Small intestine (tissue), 7 donors: ENCODE data around the gene SLC17A7. TPM values are rescaled to one million over a fixed set of nuclear protein-coding genes. Genes with fewer than 3 reads are reported as not detected.
A peak's percentile ranks its signal among the peaks of the same experiment; 100 is the strongest.

Source experiments
- DNase-seq, 2 donors: peaks; one replicate each; pipeline versions ENCODE4 v3.0.0 to v3.0.0-alpha.2; 2013
- FAIRE-seq: peaks from 2 replicates; lab custom pipeline; 2012; peaks lifted over from hg19 to GRCh38; lab: Jason Lieb, UNC
- H3K27ac ChIP-seq, 3 donors: one replicate each; pipeline ENCODE4 v1.5.1; 2013; ENCODE audit warnings: low read length in 2 of 3, mild to moderate bottlenecking in 2 of 3, control low read depth in 1 of 3, inconsistent platforms in 1 of 3, low read depth in 1 of 3, moderate library complexity in 1 of 3
- H3K27me3 ChIP-seq, 3 donors: one replicate each; pipeline ENCODE4 v1.6.1; 2013; ENCODE audit warnings: low read length in 3 of 3, inconsistent platforms in 1 of 3; ENCODE audit not compliant: control insufficient read depth in 3 of 3, insufficient read depth in 3 of 3
- H3K36me3 ChIP-seq, 3 donors: one replicate each; pipeline ENCODE4 v1.6.1; 2013; ENCODE audit warnings: low read length in 3 of 3, inconsistent platforms in 1 of 3, low read depth in 1 of 3, mild to moderate bottlenecking in 1 of 3, moderate library complexity in 1 of 3; ENCODE audit not compliant: control insufficient read depth in 3 of 3, insufficient read depth in 2 of 3
- H3K4me1 ChIP-seq, 3 donors: one replicate each; pipeline ENCODE4 v1.6.1; 2013; ENCODE audit warnings: low read length in 2 of 3, inconsistent platforms in 1 of 3, low read depth in 1 of 3, mild to moderate bottlenecking in 1 of 3, moderate library complexity in 1 of 3; ENCODE audit not compliant: control insufficient read depth in 3 of 3, insufficient read depth in 2 of 3
- H3K4me3 ChIP-seq, 3 donors: one replicate each; pipeline ENCODE4 v1.5.1; 2013; ENCODE audit warnings: low read length in 3 of 3, control low read depth in 1 of 3, inconsistent platforms in 1 of 3, low read depth in 1 of 3, mild to moderate bottlenecking in 1 of 3, moderate library complexity in 1 of 3
- H3K9me3 ChIP-seq, 2 donors: one replicate each; pipeline ENCODE4 v1.6.1; 2013; ENCODE audit warnings: low read depth in 1 of 2, low read length in 1 of 2; ENCODE audit not compliant: control insufficient read depth in 2 of 2, insufficient read depth in 1 of 2
- WGBS, 3 donors: extraction: QIAGEN DNeasy Blood & Tissue Kit; methylation state at CpG; one replicate each; pipeline ENCODE4 v1.1.7; 2013; 5-methylcytosine and 5-hydroxymethylcytosine counted together
- polyA plus RNA-seq, 4 donors: library from polyadenylated mRNA; stranded (reverse) in 3 of 4; unstranded in 1 of 4; fragments of 200-250 nt in 3 of 4; fragments of 120-200 nt in 1 of 4; gene quantifications; one replicate each; pipeline versions ENCODE4 v1.2.1 to v1.2.3, GENCODE V29; 2013
- donor health status: healthy with polysubstance abuse.
- donor health status: control.
- donor health status: control.
- donor health status: Bipolar disorder and iron deficiency.
- donor health status: healthy.

Gene SLC17A7
- polyA plus RNA-seq, 4 donors = 0.09 to 1.1 (median 0.25) TPM

GRCh38 chr19:49453757-49454240 lies 12.5 kb upstream of the SLC17A7 start:
- H3K36me3 ChIP-seq = peaks cover 0 to 40% (median 2%) of the 10 kb centered on the region in 3 donors
- peaks cover 0 to 7% (median 6%) of the 10 kb centered on the region in 3 donors for H3K4me1 ChIP-seq
- H3K27ac ChIP-seq = peak overlapping the region; percentile 79 to 99 (median 95)
- FAIRE-seq (no peak), DNase-seq (no peak)
- peak overlapping the region; percentile 43 to 65 (median 57) for H3K4me3 ChIP-seq
- 36 to 40% (median 36%) methylated on average over 10 of the region's 10 CpGs for WGBS, 3 donors
- no peaks in the 10 kb centered on the region for H3K27me3 ChIP-seq
- no peaks in the 10 kb centered on the region for H3K9me3 ChIP-seq

GRCh38 chr19:49453013-49453756 lies 11.9 kb upstream of the SLC17A7 start, which contains the start of gene ALDH16A1:
ALDH16A1 (plus strand) TSS chr19:49453225; CDS start chr19:49453332, 107 bp downstream.
- FAIRE-seq (no peak), DNase-seq (peak; percentile 98 to 99)
- 0% methylated on average over 65 to 66 of the region's 66 CpGs for WGBS, 3 donors
- Histone ChIP-seq H3K9me3 (no peaks in the 10 kb centered on the region), H3K4me1 (peaks cover 0 to 7% (median 6%) of the 10 kb centered on the region in 3 donors), H3K36me3 (peaks cover 0 to 40% (median 2%) of the 10 kb centered on the region in 3 donors), H3K27me3 (no peaks in the 10 kb centered on the region), H3K4me3 (peak within 1 kb of the TSS; percentile 43 to 65 (median 57)), H3K27ac (peak within 1 kb of the TSS; percentile 79 to 99 (median 95))

GRCh38 chr19:49451430-49452181 lies 10.3 kb upstream of the SLC17A7 start, which contains the start of gene PIH1D1:
PIH1D1 (minus strand) TSS chr19:49451814; CDS start chr19:49451574, 240 bp downstream.
- FAIRE-seq (no peak), DNase-seq (peak; percentile 99 to 100)
- Histone ChIP-seq H3K9me3 (no peaks in the 10 kb centered on the region), H3K36me3 (peaks cover 2 to 46% (median 3%) of the 10 kb centered on the region in 3 donors), H3K4me1 (peaks cover 0 to 7% (median 6%) of the 10 kb centered on the region in 3 donors), H3K27ac (peak within 1 kb of the TSS; percentile 79 to 99 (median 95)), H3K27me3 (no peaks in the 10 kb centered on the region), H3K4me3 (peak within 1 kb of the TSS; percentile 46 to 89 (median 83))
- 0 to 1% (median 0%) methylated on average over 42 of the region's 42 CpGs for WGBS, 3 donors

GRCh38 chr19:49450405-49450804 lies 9.1 kb upstream of the SLC17A7 start:
- Histone ChIP-seq H3K4me3 (peak overlapping the region in 2 of 3 donors; percentile 83 to 89), H3K36me3 (peaks cover 2 to 50% (median 4%) of the 10 kb centered on the region in 3 donors), H3K27ac (no peak overlapping the region), H3K9me3 (no peaks in the 10 kb centered on the region), H3K4me1 (peaks cover 0 to 7% (median 6%) of the 10 kb centered on the region in 3 donors), H3K27me3 (no peaks in the 10 kb centered on the region)
- no peak for DNase-seq
- WGBS, 3 donors = 80 to 85% (median 81%) methylated on average over 7 of the region's 7 CpGs
- no peak for FAIRE-seq

- Histone ChIP-seq H3K9me3 (no peaks in the 10 kb centered on the region), H3K27me3 (no peaks in the 10 kb centered on the region), H3K36me3 (peaks cover 2 to 45% (median 4%) of the 10 kb centered on the region in 3 donors), H3K4me1 (no peaks in the 10 kb centered on the region), H3K4me3 (no peak overlapping the region), H3K27ac (no peak overlapping the region)
- DNase-seq (no peak), FAIRE-seq (no peak)
- 93 to 96% (median 95%) methylated on average over 6 of the region's 6 CpGs for WGBS, 3 donors
Measured at GRCh38 chr19:49448432-49448786, 7.1 kb upstream of the SLC17A7 start.

GRCh38 chr19:49447485-49448431 lies 6.4 kb upstream of the SLC17A7 start:
- Histone ChIP-seq H3K27me3 (peaks cover 0 to 5% (median 0%) of the 10 kb centered on the region in 3 donors), H3K27ac (no peak overlapping the region), H3K4me3 (no peak overlapping the region), H3K4me1 (no peaks in the 10 kb centered on the region), H3K9me3 (no peaks in the 10 kb centered on the region), H3K36me3 (peaks cover 2 to 45% (median 4%) of the 10 kb centered on the region in 3 donors)
- 76 to 84% (median 81%) methylated on average over 32 of the region's 32 CpGs for WGBS, 3 donors
- no peak for DNase-seq
- FAIRE-seq = no peak

- DNase-seq = no peak
- peaks cover 2 to 45% (median 4%) of the 10 kb centered on the region in 3 donors for H3K36me3 ChIP-seq
- no peak for FAIRE-seq
- peaks cover 0 to 21% (median 4%) of the 10 kb centered on the region in 3 donors for H3K27me3 ChIP-seq
- 67 to 82% (median 79%) methylated on average over 3 of the region's 3 CpGs for WGBS, 3 donors
- H3K4me3 ChIP-seq = no peak overlapping the region
- H3K4me1 ChIP-seq = no peaks in the 10 kb centered on the region
- H3K27ac ChIP-seq = no peak overlapping the region
- H3K9me3 ChIP-seq = no peaks in the 10 kb centered on the region
Measured at GRCh38 chr19:49445997-49446396, 4.7 kb upstream of the SLC17A7 start.
